Mesenchymal stem cell (in vitro differentiated cells and primary cell): ENCODE data around the gene RGS10.

ENCODE experiments used
- DNase-seq: peaks from one replicate; pipeline ENCODE4 v3.0.0-alpha.2; 2013
- H2AFZ ChIP-seq: one replicate; pipeline ENCODE4 v1.6.1; 2013; ENCODE audit warnings: low read depth, mild to moderate bottlenecking, control low read depth, inconsistent platforms, low read length, moderate library complexity
- H2AK5ac ChIP-seq: 2 replicates; pipeline ENCODE4 v1.6.1; 2013; ENCODE audit warnings: low read length, moderate library complexity, mild to moderate bottlenecking, inconsistent platforms; ENCODE audit not compliant: severe bottlenecking
- H2BK120ac ChIP-seq: one replicate; pipeline ENCODE4 v1.6.1; 2013; ENCODE audit warnings: low read depth, mild to moderate bottlenecking, inconsistent platforms, low read length, moderate library complexity
- H2BK12ac ChIP-seq, 2 experiments: one replicate each; pipeline ENCODE4 v1.6.1; 2013; ENCODE audit warnings: inconsistent platforms in 2 of 2, low read length in 2 of 2, mild to moderate bottlenecking in 2 of 2, moderate library complexity in 2 of 2, control low read depth in 1 of 2
- H2BK15ac ChIP-seq: one replicate; pipeline ENCODE4 v1.6.1; 2013; ENCODE audit warnings: mild to moderate bottlenecking, low read depth, inconsistent platforms; ENCODE audit not compliant: poor library complexity, severe bottlenecking
- H2BK5ac ChIP-seq: 2 replicates; pipeline ENCODE4 v1.6.1; 2013; ENCODE audit warnings: low read depth, mild to moderate bottlenecking, low read length, control low read depth, inconsistent platforms; ENCODE audit not compliant: poor library complexity, severe bottlenecking
- H3K14ac ChIP-seq, 2 experiments: one replicate each; pipeline ENCODE4 v1.6.1; 2013; ENCODE audit warnings: inconsistent platforms in 2 of 2, low read length in 2 of 2, control low read depth in 1 of 2, mild to moderate bottlenecking in 1 of 2, moderate library complexity in 1 of 2
- H3K18ac ChIP-seq, 2 experiments: one replicate each; pipeline ENCODE4 v1.6.1; 2013; ENCODE audit warnings: inconsistent platforms in 2 of 2, low read length in 2 of 2, control low read depth in 1 of 2, low read depth in 1 of 2, mild to moderate bottlenecking in 1 of 2
- H3K23ac ChIP-seq, 2 experiments: one replicate each; pipeline ENCODE4 v1.6.1; 2013; ENCODE audit warnings: inconsistent platforms in 2 of 2, low read length in 2 of 2, mild to moderate bottlenecking in 2 of 2, moderate library complexity in 2 of 2, control low read depth in 1 of 2
- H3K27ac ChIP-seq: 2 replicates; pipeline ENCODE4 v1.5.1; 2013; ENCODE audit warnings: mild to moderate bottlenecking, moderate library complexity, low read length, control low read depth, inconsistent platforms; ENCODE audit not compliant: poor library complexity, severe bottlenecking
- H3K27me3 ChIP-seq, 2 experiments: 2 replicates each; pipeline versions ENCODE4 v1.6.1 to v1.7.0; 2013; ENCODE audit warnings: low read length in 2 of 2, mild to moderate bottlenecking in 2 of 2, moderate library complexity in 2 of 2, control low read depth in 1 of 2, inconsistent platforms in 1 of 2; ENCODE audit not compliant: control insufficient read depth in 1 of 2, insufficient read depth in 1 of 2
- H3K36me3 ChIP-seq, 2 experiments: 2 replicates each; pipeline versions ENCODE4 v1.6.1 to v1.7.0; 2013; ENCODE audit warnings: low read length in 2 of 2, control low read depth in 1 of 2, inconsistent platforms in 1 of 2, low read depth in 1 of 2, mild to moderate bottlenecking in 1 of 2; ENCODE audit not compliant: insufficient read depth in 2 of 2, control insufficient read depth in 1 of 2
- H3K4ac ChIP-seq, 2 experiments: one replicate each; pipeline ENCODE4 v1.6.1; 2013; ENCODE audit warnings: inconsistent platforms in 2 of 2, low read length in 2 of 2, mild to moderate bottlenecking in 2 of 2, moderate library complexity in 2 of 2, control low read depth in 1 of 2, low read depth in 1 of 2
- H3K4me1 ChIP-seq: 2 replicates; pipeline ENCODE4 v1.6.1; 2013; ENCODE audit warnings: low read depth, low read length, control low read depth; ENCODE audit not compliant: control insufficient read depth, insufficient read depth
- H3K4me2 ChIP-seq: 2 replicates; pipeline ENCODE4 v1.6.1; 2013; ENCODE audit warnings: low read length, mild to moderate bottlenecking, inconsistent platforms; ENCODE audit not compliant: poor library complexity, severe bottlenecking
- H3K4me3 ChIP-seq, 2 experiments: 2 replicates each; pipeline versions ENCODE4 v1.5.1 to v1.7.0; 2013; ENCODE audit warnings: low read length in 2 of 2, mild to moderate bottlenecking in 2 of 2, control low read depth in 1 of 2, low read depth in 1 of 2; ENCODE audit not compliant: insufficient read depth in 1 of 2
- H3K79me1 ChIP-seq: replicated peaks from 2 replicates; pipeline ENCODE4 v1.6.1; 2013; ENCODE audit warnings: mild to moderate bottlenecking, control low read depth, low read length, inconsistent platforms; ENCODE audit not compliant: poor library complexity, severe bottlenecking
- H3K9ac ChIP-seq: 2 replicates; pipeline ENCODE4 v1.7.0; 2013; ENCODE audit warnings: mild to moderate bottlenecking, low read length, moderate library complexity
- H3K9me3 ChIP-seq: 2 replicates; pipeline ENCODE4 v1.7.0; 2013; ENCODE audit warnings: mild to moderate bottlenecking, low read length; ENCODE audit not compliant: control insufficient read depth
- H4K8ac ChIP-seq: one replicate; pipeline ENCODE4 v1.6.1; 2013; ENCODE audit warnings: inconsistent platforms, mild to moderate bottlenecking, low read length, moderate library complexity
- H4K91ac ChIP-seq: one replicate; pipeline ENCODE4 v1.6.1; 2013; ENCODE audit warnings: mild to moderate bottlenecking, low read length, inconsistent platforms
- WGBS: methylation state at CpG from one replicate; pipeline ENCODE4 v1.1.7; 2013; ENCODE audit warnings: mixed read lengths; 5-methylcytosine and 5-hydroxymethylcytosine counted together

Gene RGS10

GRCh38 chr10:119526149-119526548 is 16.4 kb downstream of the RGS10 start:
- H2BK15ac ChIP-seq = no peak overlapping the region
- no peak overlapping the region for H2AFZ ChIP-seq
- peaks cover 4% of the 10 kb centered on the region for H3K4me1 ChIP-seq
- H3K36me3 ChIP-seq = peaks cover 11 to 22% of the 10 kb centered on the region in 2 experiments
- H2BK12ac ChIP-seq = no peak overlapping the region
- no peak overlapping the region for H3K4me2 ChIP-seq
- no peaks in the 10 kb centered on the region for H3K27me3 ChIP-seq
- no peak overlapping the region for H3K9ac ChIP-seq
- DNase-seq = no peak
- H3K4ac ChIP-seq = peak overlapping the region in 1 of 2 experiments; percentile 29
- no peak overlapping the region for H3K4me3 ChIP-seq
- H2BK5ac ChIP-seq = no peak overlapping the region
- no peak overlapping the region for H4K8ac ChIP-seq
- H3K23ac ChIP-seq = no peak overlapping the region
- H2AK5ac ChIP-seq = no peak overlapping the region
- H3K18ac ChIP-seq = no peak overlapping the region
- no peak overlapping the region for H4K91ac ChIP-seq
- no peak overlapping the region for H2BK120ac ChIP-seq
- H3K9me3 ChIP-seq = no peaks in the 10 kb centered on the region
- H3K14ac ChIP-seq = no peak overlapping the region
- no CpG with 5 or more reads among the region's 1 CpG for WGBS
- H3K27ac ChIP-seq = no peak overlapping the region
- H3K79me1 ChIP-seq = peaks cover 8% of the 10 kb centered on the region

GRCh38 chr10:119525116-119525515 is 17.4 kb downstream of the RGS10 start:
- peak; percentile 24 for DNase-seq
- Histone ChIP-seq H4K8ac (peak overlapping the region; percentile 22), H3K79me1 (peaks cover 4% of the 10 kb centered on the region), H3K9me3 (no peaks in the 10 kb centered on the region), H3K14ac (no peak overlapping the region), H3K4me1 (peaks cover 4% of the 10 kb centered on the region), H3K4me3 (no peak overlapping the region), H3K4ac (peak overlapping the region in 1 of 2 experiments; percentile 12), H4K91ac (no peak overlapping the region), H3K9ac (no peak overlapping the region), H3K23ac (no peak overlapping the region), H2BK12ac (peak overlapping the region in 1 of 2 experiments; percentile 58), H2AFZ (no peak overlapping the region), H2AK5ac (no peak overlapping the region), H3K36me3 (peaks cover 11 to 22% of the 10 kb centered on the region in 2 experiments), H3K27ac (no peak overlapping the region), H2BK15ac (no peak overlapping the region), H3K4me2 (no peak overlapping the region), H2BK120ac (no peak overlapping the region), H3K27me3 (no peaks in the 10 kb centered on the region), H3K18ac (no peak overlapping the region), H2BK5ac (no peak overlapping the region)
- WGBS = 88% methylated on average over 5 of the region's 5 CpGs

GRCh38 chr10:119524720-119525070 is 17.8 kb downstream of the RGS10 start:
- DNase-seq = no peak
- WGBS = 92% methylated on average over 13 of the region's 13 CpGs
- no peak overlapping the region for H3K23ac ChIP-seq
- no peak overlapping the region for H2AFZ ChIP-seq
- H3K4ac ChIP-seq = no peak overlapping the region
- H4K91ac ChIP-seq = no peak overlapping the region
- no peak overlapping the region for H4K8ac ChIP-seq
- no peak overlapping the region for H3K27ac ChIP-seq
- peak overlapping the region in 1 of 2 experiments; percentile 4 for H3K18ac ChIP-seq
- H3K79me1 ChIP-seq = peaks cover 4% of the 10 kb centered on the region
- H3K27me3 ChIP-seq = no peaks in the 10 kb centered on the region
- H2BK120ac ChIP-seq = peak overlapping the region; percentile 58
- H3K36me3 ChIP-seq = peaks cover 11 to 22% of the 10 kb centered on the region in 2 experiments
- peaks cover 4% of the 10 kb centered on the region for H3K4me1 ChIP-seq
- H3K9ac ChIP-seq = no peak overlapping the region
- no peak overlapping the region for H2AK5ac ChIP-seq
- H3K9me3 ChIP-seq = no peaks in the 10 kb centered on the region
- no peak overlapping the region for H2BK15ac ChIP-seq
- no peak overlapping the region for H3K14ac ChIP-seq
- H3K4me2 ChIP-seq = no peak overlapping the region
- no peak overlapping the region for H2BK12ac ChIP-seq
- H3K4me3 ChIP-seq = no peak overlapping the region
- H2BK5ac ChIP-seq = no peak overlapping the region

- no peaks in the 10 kb centered on the region for H3K27me3 ChIP-seq
- no peak overlapping the region for H3K4me3 ChIP-seq
- WGBS = 95% methylated on average over 17 of the region's 19 CpGs
- H2BK12ac ChIP-seq = peak overlapping the region; percentile 67 to 89
- H3K23ac ChIP-seq = no peak overlapping the region
- no peak overlapping the region for H3K9ac ChIP-seq
- no peak overlapping the region for H3K4me2 ChIP-seq
- peaks cover 4% of the 10 kb centered on the region for H3K4me1 ChIP-seq
- H2AFZ ChIP-seq = no peak overlapping the region
- no peak overlapping the region for H4K8ac ChIP-seq
- H2BK120ac ChIP-seq = peak overlapping the region; percentile 58
- peaks cover 11 to 22% of the 10 kb centered on the region in 2 experiments for H3K36me3 ChIP-seq
- DNase-seq = no peak
- no peaks in the 10 kb centered on the region for H3K9me3 ChIP-seq
- no peak overlapping the region for H3K4ac ChIP-seq
- peak overlapping the region; percentile 81 for H4K91ac ChIP-seq
- H3K27ac ChIP-seq = no peak overlapping the region
- no peak overlapping the region for H2AK5ac ChIP-seq
- no peak overlapping the region for H2BK15ac ChIP-seq
- peaks cover 4% of the 10 kb centered on the region for H3K79me1 ChIP-seq
- H3K18ac ChIP-seq = peak overlapping the region; percentile 4 to 41
- H2BK5ac ChIP-seq = no peak overlapping the region
- no peak overlapping the region for H3K14ac ChIP-seq
Observed at GRCh38 chr10:119523895-119524719, 18.4 kb downstream of the RGS10 start.
